Body of pancreas (tissue), 4 donors: ENCODE data around the gene TSHZ2.

ENCODE experiments used
- CTCF ChIP-seq, 7 experiments: fragments of 450-650 bp in 4 of 7; fragments of 200-600 bp in 3 of 7; sonication (generic) in 3 of 7; IDR thresholded peaks; one replicate each; pipeline ENCODE4 v1.5.1; 2016 to 2019; ENCODE audit warnings: antibody characterized with exemption in 7 of 7
- POLR2A ChIP-seq, 3 donors: fragments of 450-650 bp; IDR thresholded peaks; one replicate each; pipeline ENCODE4 v1.6.1; 2016; ENCODE audit warnings: antibody characterized with exemption in 3 of 3, mild to moderate bottlenecking in 2 of 3

DNA sequence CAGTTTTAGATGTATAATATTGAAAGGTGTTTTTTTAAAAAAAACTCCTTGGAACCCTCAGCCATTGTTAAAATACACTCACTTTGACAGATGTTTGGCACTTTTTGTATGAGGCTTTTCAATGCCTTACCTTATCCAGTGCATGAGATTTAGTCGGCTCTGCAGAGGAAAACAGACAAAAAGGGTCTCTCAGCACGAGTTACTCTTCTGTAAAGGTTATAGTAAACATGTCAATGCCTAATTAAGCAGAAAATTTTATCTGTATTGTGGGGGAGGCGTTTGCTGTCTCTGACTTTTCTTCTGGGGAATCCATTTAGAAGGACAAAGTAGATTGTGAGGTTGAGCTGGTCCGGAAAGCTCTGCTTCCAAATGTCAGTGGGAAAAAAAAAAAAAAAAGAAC lies 278.3 kb downstream of the TSHZ2 start:
- TF ChIP-seq CTCF (IDR thresholded peaks at IDR 0.05) (no peak), POLR2A (IDR thresholded peaks at IDR 0.05) (no peak)
